ENCODE measurements around the gene RIPOR3. TPM values are rescaled to one million over a fixed set of nuclear protein-coding genes. Genes with fewer than 3 reads are reported as not detected.
A peak's percentile ranks its signal among the peaks of the same experiment; 100 is the strongest.

Gene RIPOR3
- total and polyA plus RNA-seq, 4 donors = 4.3 to 9.9 (median 7.7) TPM

DNA sequence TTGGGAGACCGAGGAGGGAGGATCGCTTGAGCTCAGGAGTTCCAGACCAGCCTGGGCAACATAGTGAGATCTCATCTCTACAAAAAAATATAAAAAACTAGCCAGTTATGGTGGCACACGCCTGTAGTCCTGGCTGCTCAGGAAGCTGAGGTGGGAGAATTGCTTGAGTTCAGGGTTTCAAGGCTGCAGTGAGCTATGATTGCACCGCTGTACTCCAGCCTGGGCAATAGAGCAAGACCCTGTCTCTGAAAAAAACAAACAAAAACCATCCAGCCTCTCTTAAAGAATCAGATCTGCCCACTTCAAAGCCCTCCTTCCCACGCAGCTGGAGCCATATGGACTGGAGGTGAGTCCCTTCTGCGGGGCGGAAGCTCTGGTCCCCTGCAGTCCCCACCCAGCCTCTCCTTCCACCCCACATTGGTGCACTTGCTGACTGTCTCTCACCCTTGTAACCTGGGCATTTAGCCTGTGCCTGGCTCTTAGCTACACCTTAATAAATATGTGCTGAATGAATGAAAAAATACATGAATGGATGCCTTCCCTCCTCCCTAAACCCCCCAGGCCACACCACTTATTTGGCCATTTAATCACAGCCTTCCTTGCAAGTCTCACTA is 32.9 kb upstream of the RIPOR3 start:
- WGBS, 2 donors = 87 to 90% methylated on average over 7 of the region's 7 CpGs
- no peak for ATAC-seq (ENCODE audit: insufficient read depth, low FRiP score)
- peaks cover 0 to 16% (median 6%) of the 10 kb centered on the region in 5 donors for H3K4me1 ChIP-seq (ENCODE audit: control insufficient read depth in 5 of 5, insufficient read depth in 5 of 5, low read length in 5 of 5)

DNA sequence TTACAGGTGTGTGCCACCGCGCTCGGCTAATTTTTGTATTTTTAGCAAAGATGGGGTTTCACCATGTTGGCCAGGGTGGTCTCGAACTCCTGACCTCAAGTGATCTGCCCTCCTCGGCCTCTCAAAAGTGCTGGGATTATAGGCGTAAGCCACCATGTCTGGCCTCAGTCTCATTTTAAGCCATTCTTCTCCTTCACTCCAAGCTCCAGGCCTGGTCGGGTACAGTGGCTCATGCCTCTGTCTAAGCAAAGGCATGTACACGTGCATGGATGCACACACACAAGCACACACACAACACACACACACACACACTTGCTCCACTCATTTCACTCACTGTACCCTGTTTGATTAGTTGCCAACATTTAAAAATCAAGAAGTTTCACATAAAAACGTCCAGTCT is 32.3 kb upstream of the RIPOR3 start:
- Histone ChIP-seq H3K9me3 (ENCODE audit: control insufficient read depth in 4 of 4, insufficient read depth in 3 of 4, low read length in 3 of 4) (no peaks in the 10 kb centered on the region), H3K27ac (ENCODE audit: low read depth in 1 of 2, low read length in 1 of 2) (peak overlapping the region in 1 of 2 donors; percentile 85), H3K4me3 (no peak overlapping the region), H3K9ac (ENCODE audit: insufficient read depth in 1 of 2, low read length in 2 of 2) (no peak overlapping the region), H3K36me3 (ENCODE audit: control insufficient read depth in 4 of 4, insufficient read depth in 4 of 4, low read length in 4 of 4) (no peaks in the 10 kb centered on the region), H3K27me3 (ENCODE audit: control insufficient read depth in 3 of 3, insufficient read depth in 3 of 3, low read length in 2 of 3) (no peaks in the 10 kb centered on the region), H3K4me1 (ENCODE audit: control insufficient read depth in 5 of 5, insufficient read depth in 5 of 5, low read length in 5 of 5) (peaks cover 0 to 16% (median 4%) of the 10 kb centered on the region in 5 donors)
- ATAC-seq (ENCODE audit: insufficient read depth, low FRiP score) = no peak
- no peak for DNase-seq
- 89 to 98% methylated on average over 9 of the region's 9 CpGs for WGBS, 2 donors
- TF ChIP-seq, protein P1, sequence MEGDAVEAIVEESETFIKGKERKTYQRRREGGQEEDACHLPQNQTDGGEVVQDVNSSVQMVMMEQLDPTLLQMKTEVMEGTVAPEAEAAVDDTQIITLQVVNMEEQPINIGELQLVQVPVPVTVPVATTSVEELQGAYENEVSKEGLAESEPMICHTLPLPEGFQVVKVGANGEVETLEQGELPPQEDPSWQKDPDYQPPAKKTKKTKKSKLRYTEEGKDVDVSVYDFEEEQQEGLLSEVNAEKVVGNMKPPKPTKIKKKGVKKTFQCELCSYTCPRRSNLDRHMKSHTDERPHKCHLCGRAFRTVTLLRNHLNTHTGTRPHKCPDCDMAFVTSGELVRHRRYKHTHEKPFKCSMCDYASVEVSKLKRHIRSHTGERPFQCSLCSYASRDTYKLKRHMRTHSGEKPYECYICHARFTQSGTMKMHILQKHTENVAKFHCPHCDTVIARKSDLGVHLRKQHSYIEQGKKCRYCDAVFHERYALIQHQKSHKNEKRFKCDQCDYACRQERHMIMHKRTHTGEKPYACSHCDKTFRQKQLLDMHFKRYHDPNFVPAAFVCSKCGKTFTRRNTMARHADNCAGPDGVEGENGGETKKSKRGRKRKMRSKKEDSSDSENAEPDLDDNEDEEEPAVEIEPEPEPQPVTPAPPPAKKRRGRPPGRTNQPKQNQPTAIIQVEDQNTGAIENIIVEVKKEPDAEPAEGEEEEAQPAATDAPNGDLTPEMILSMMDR (IDR thresholded peaks at IDR 0.05; ENCODE audit: control extremely low read depth, extremely low read depth) = no peak

More for the DNA sequence above, 32.9 kb upstream of the RIPOR3 start:
- no peak overlapping the region for H3K9ac ChIP-seq (ENCODE audit: insufficient read depth in 1 of 2, low read length in 2 of 2)
- H3K27ac ChIP-seq (ENCODE audit: low read depth in 1 of 2, low read length in 1 of 2) = peak overlapping the region in 1 of 2 donors; percentile 85
- no peaks in the 10 kb centered on the region for H3K36me3 ChIP-seq (ENCODE audit: control insufficient read depth in 4 of 4, insufficient read depth in 4 of 4, low read length in 4 of 4)
- no peak overlapping the region for H3K4me3 ChIP-seq
- H3K9me3 ChIP-seq (ENCODE audit: control insufficient read depth in 4 of 4, insufficient read depth in 3 of 4, low read length in 3 of 4) = no peaks in the 10 kb centered on the region
- TF ChIP-seq, protein P1 (IDR thresholded peaks at IDR 0.05; ENCODE audit: control extremely low read depth, extremely low read depth) = no peak
- H3K27me3 ChIP-seq (ENCODE audit: control insufficient read depth in 3 of 3, insufficient read depth in 3 of 3, low read length in 2 of 3) = no peaks in the 10 kb centered on the region
- DNase-seq = no peak

DNA sequence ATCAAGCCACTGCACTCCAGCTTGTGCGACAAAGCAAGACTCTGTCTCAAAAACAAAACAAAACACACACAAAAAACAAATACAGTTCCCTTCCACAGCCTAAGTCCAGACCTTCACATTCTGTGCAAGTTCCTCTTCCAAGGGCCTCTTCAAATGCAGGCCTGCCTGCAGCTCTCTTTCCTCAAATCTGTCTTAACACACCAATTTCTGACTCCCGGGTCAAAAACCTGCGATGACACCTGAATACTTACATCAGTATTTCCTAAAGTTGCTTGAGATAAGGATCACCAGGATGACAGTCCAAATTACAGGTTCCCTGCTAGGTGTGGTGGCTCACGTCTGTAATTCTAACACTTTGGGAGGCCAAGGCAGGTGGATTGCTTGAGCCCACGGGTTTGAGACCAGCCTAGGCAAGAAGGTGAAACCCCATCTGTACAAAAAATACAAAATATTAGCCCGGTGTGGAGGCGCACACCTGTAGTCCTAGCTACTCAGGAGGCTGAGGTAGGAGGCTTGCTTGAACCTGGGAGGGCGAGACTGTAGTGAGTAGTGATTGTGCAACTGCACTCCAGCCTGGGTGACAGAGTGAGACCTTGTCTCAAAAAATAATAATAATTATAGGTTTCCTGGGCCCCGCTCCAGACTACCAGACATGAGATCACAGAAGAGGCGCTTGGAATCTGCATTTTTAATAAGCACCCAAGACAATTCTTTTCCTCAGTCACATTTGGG is 31.2 kb upstream of the RIPOR3 start:
- Histone ChIP-seq H3K27ac (ENCODE audit: low read depth in 1 of 2, low read length in 1 of 2) (peak overlapping the region in 1 of 2 donors; percentile 82), H3K9ac (ENCODE audit: insufficient read depth in 1 of 2, low read length in 2 of 2) (no peak overlapping the region), H3K9me3 (ENCODE audit: control insufficient read depth in 4 of 4, insufficient read depth in 3 of 4, low read length in 3 of 4) (no peaks in the 10 kb centered on the region), H3K27me3 (ENCODE audit: control insufficient read depth in 3 of 3, insufficient read depth in 3 of 3, low read length in 2 of 3) (no peaks in the 10 kb centered on the region), H3K4me3 (no peak overlapping the region), H3K4me1 (ENCODE audit: control insufficient read depth in 5 of 5, insufficient read depth in 5 of 5, low read length in 5 of 5) (peaks cover 0 to 16% (median 4%) of the 10 kb centered on the region in 5 donors), H3K36me3 (ENCODE audit: control insufficient read depth in 4 of 4, insufficient read depth in 4 of 4, low read length in 4 of 4) (no peaks in the 10 kb centered on the region)
- WGBS, 2 donors = 86 to 87% methylated on average over 10 of the region's 10 CpGs
- ATAC-seq (ENCODE audit: insufficient read depth, low FRiP score) (no peak), DNase-seq (no peak)
- TF ChIP-seq, protein P1 (IDR thresholded peaks at IDR 0.05; ENCODE audit: control extremely low read depth, extremely low read depth) = no peak

All from lung (tissue), 12 donors.